A549 (cell line): Measurements from ENCODE around the gene PLA2G7. TPM values are rescaled to one million over a fixed set of nuclear protein-coding genes. Genes with fewer than 3 reads are reported as not detected.

ENCODE experiments used
- ATAC-seq, 2 experiments: fragments of 200-7000 bp in 1 of 2; fragments of >200 bp in 1 of 2; cut with Nextera tagmentation in 1 of 2; cut with Tn5 transposase in 1 of 2; 3 replicates each; pipeline versions ENCODE4 v1.8.0 to v1.9.1; 2018 to 2020; ENCODE audit warnings: mild to moderate bottlenecking in 1 of 2, moderate library complexity in 1 of 2
- CTCF ChIA-PET: fragments of 300-600 bp; sonication (Branson Sonifier 250); formaldehyde crosslinking; extraction: SDS; loops from one replicate; lab custom pipeline; 2021; ENCODE audit warnings: antibody characterized with exemption, inconsistent platforms; lab: Yijun Ruan, JAX
- POLR2A ChIA-PET: fragments of 350-600 bp; formaldehyde crosslinking; extraction: SDS; loops from one replicate; lab custom pipeline; 2021; ENCODE audit warnings: antibody characterized with exemption, inconsistent platforms; lab: Yijun Ruan, JAX
- DNase-seq, 2 experiments: peaks; one replicate each; pipeline versions ENCODE4 v3.0.0 to v3.0.0-alpha.2; 2011 to 2016; ENCODE audit warnings: low read depth in 1 of 2, low spot score in 1 of 2
- FAIRE-seq: peaks from 2 replicates; lab custom pipeline; 2011; peaks lifted over from hg19 to GRCh38; lab: Jason Lieb, UNC
- H3K27ac ChIP-seq, 2 experiments: fragments of >200 bp; sonication (Bioruptor Twin); formaldehyde crosslinking; 3 replicates each; pipeline ENCODE4 v1.5.1; 2016 to 2017
- H3K4me1 ChIP-seq: fragments of >200 bp; sonication (Bioruptor Twin); formaldehyde crosslinking; 3 replicates; pipeline ENCODE4 v1.6.1; 2016
- H3K4me2 ChIP-seq: fragments of >200 bp; sonication (Bioruptor Twin); formaldehyde crosslinking; 3 replicates; pipeline ENCODE4 v1.6.1; 2016
- H3K4me3 ChIP-seq: fragments of >200 bp; sonication (Bioruptor Twin); formaldehyde crosslinking; 3 replicates; pipeline ENCODE4 v1.5.1; 2016
- H3K9me3 ChIP-seq: fragments of >200 bp; sonication (Bioruptor Twin); formaldehyde crosslinking; 3 replicates; pipeline ENCODE4 v1.6.1; 2016
- ATOH8 ChIP-seq: fragments of 250-450 bp; sonication (Bioruptor Pico); IDR thresholded peaks from 2 replicates; pipeline ENCODE4 v1.5.0; 2020; ENCODE audit warnings: low read depth, mild to moderate bottlenecking, moderate library complexity
- CBX2 ChIP-seq: fragments of 200-600 bp; sonication (generic); IDR thresholded peaks from 2 replicates; pipeline ENCODE4 v1.6.1; 2016; ENCODE audit warnings: low read depth, mild to moderate bottlenecking, borderline replicate concordance
- CBX8 ChIP-seq: fragments of 200-600 bp; sonication (generic); IDR thresholded peaks from 2 replicates; pipeline ENCODE4 v1.6.1; 2016
- CEBPB ChIP-seq, 2 experiments: fragments of >200 bp in 1 of 2; sonication (Bioruptor Twin) in 1 of 2; formaldehyde crosslinking in 1 of 2; IDR thresholded peaks; 2 replicates each; pipeline ENCODE4 v1.6.1; 2012 to 2016
- CHD2 ChIP-seq: fragments of 150-350 bp; IDR thresholded peaks from 2 replicates; pipeline ENCODE4 v1.6.1; 2014; ENCODE audit warnings: low read length; ENCODE audit not compliant: partially characterized antibody
- ESRRA ChIP-seq: fragments of 150-350 bp; IDR thresholded peaks from 2 replicates; pipeline ENCODE4 v1.6.1; 2014; ENCODE audit warnings: mild to moderate bottlenecking, low read length, borderline replicate concordance
- HEYL ChIP-seq: fragments of 250-450 bp; sonication (Bioruptor Pico); IDR thresholded peaks from 2 replicates; pipeline ENCODE4 v1.8.0; 2021; ENCODE audit warnings: mild to moderate bottlenecking, moderate library complexity
- HMGXB4 ChIP-seq: fragments of 250-450 bp; sonication (Bioruptor Pico); IDR thresholded peaks from 2 replicates; pipeline ENCODE4 v1.5.0; 2021; ENCODE audit warnings: mild to moderate bottlenecking, moderate library complexity, borderline replicate concordance
- JUN ChIP-seq, 2 experiments: fragments of >200 bp; sonication (Bioruptor Twin); formaldehyde crosslinking; IDR thresholded peaks; 2 replicates in 1 of 2; 3 replicates in 1 of 2; pipeline ENCODE4 v1.6.1; 2016 to 2017
- MYC ChIP-seq: IDR thresholded peaks from 2 replicates; pipeline ENCODE4 v1.6.1; 2012; ENCODE audit warnings: mild to moderate bottlenecking, inconsistent platforms, low read length, improper control_type of control experiment, borderline replicate concordance
- PBX3 ChIP-seq: IDR thresholded peaks from 2 replicates; pipeline ENCODE4 v1.6.1; 2012
- RCOR1 ChIP-seq: fragments of 150-350 bp; IDR thresholded peaks from 2 replicates; pipeline ENCODE4 v1.6.1; 2014; ENCODE audit warnings: antibody characterized with exemption, low read length, low read depth
- REST ChIP-seq: fragments of 200-600 bp; sonication (generic); IDR thresholded peaks from 2 replicates; pipeline ENCODE4 v1.6.1; 2016; ENCODE audit warnings: antibody characterized with exemption, mild to moderate bottlenecking, moderate library complexity
- TFCP2L1 ChIP-seq: fragments of 250-450 bp; sonication (Bioruptor Pico); IDR thresholded peaks from 2 replicates; pipeline ENCODE4 v1.5.0; 2021; ENCODE audit warnings: mild to moderate bottlenecking
- TP53 ChIP-seq: fragments of 250-450 bp; sonication (Bioruptor Pico); IDR thresholded peaks from 2 replicates; pipeline ENCODE4 v1.5.0; 2021; ENCODE audit warnings: mild to moderate bottlenecking, moderate library complexity
- USF2 ChIP-seq: fragments of 450-650 bp; IDR thresholded peaks from 2 replicates; pipeline ENCODE4 v1.6.1; 2014; ENCODE audit warnings: antibody characterized with exemption
- ZC3H11A ChIP-seq: fragments of 450-650 bp; IDR thresholded peaks from 2 replicates; pipeline ENCODE4 v1.6.1; 2014; ENCODE audit warnings: antibody characterized with exemption, mild to moderate bottlenecking
- WGBS: methylation state at CpG from one replicate; pipeline ENCODE4 v1.1.6; 2017; ENCODE audit errors: missing lambda C conversion rate; 5-methylcytosine and 5-hydroxymethylcytosine counted together
- polyA plus RNA-seq, 4 experiments: library from polyadenylated mRNA; depleted of rRNA in 3 of 4; stranded (reverse); fragments of >200 nt; fragmentation: RNase III in 1 of 4; extraction: RNeasy Plus Mini Kit Qiagen cat#74134 plus additional on column Dnase treatment in 1 of 4; gene quantifications; 2 replicates in 3 of 4; 3 replicates in 1 of 4; pipeline ENCODE4 v1.2.3, GENCODE V29; 2011 to 2017

Gene PLA2G7
- polyA plus RNA-seq, 2 of the 4 experiments (the other 2 are of a cell fraction): 0.04 TPM; not detected in 1

DNA sequence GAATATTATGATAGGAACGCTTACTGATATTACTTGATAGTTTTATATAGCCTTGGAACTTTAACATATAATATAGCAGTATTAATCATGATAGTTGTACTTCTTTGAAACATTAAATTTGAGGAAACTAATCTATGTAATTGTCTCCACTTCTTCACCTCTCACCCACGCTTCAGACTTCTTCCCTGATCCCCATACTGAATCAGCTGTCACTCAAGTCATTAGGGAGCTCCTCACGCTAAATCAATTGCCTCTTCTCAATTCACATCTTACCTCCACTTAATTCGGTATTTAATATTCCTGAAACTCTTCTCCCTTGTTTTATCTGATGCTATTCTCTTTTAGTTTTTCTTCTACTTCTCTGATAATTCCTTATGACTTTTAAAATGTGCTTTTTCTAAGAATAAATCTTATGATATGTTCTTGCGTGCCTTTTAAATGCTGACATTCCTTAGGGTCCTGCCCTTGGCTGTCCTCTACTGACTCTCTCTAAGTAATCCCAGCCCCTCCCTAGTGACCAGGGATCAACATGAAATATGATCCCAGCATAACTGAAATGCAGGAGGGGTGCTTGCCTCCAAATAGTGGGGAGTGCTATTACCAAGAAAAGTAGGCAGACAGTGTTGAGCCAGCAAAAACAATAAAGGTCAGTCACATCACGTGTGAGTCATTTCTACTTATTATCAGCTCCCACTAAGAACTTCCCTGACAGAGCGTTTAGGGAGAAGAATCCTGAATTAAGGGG lies 21.5 kb upstream of the PLA2G7 start:
- FAIRE-seq: no peak
- CTCF ChIA-PET: no interaction called here
- no peak overlapping the region for H3K4me2 ChIP-seq

DNA sequence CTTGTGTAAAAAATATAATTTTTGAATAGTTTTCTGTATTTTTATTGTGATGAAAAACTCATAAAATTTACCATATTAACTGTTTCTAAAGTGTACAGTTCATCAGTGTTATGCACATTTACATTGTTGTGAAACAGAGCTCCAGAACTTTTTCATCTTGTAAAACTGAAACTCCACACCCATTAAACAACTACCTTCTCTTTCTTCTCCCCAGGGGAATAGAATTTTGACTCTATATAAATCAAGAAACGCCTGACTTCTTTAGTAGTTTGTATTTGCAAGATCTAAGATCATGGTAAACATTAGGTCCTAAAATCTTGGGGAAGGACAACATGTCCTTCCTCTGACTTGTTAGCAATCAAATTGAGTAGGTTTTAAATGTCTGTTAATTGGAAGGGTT lies 20.7 kb upstream of the PLA2G7 start:
- CTCF ChIA-PET: no interaction called here
- H3K4me1 ChIP-seq: no peaks in the 10 kb centered on the region
- FAIRE-seq: no peak
- TF ChIP-seq RCOR1 (no peak), CBX2 (no peak), ATOH8 (CRISPR knock-in tag) (no peak), ZC3H11A (no peak), JUN (IDR thresholded peaks at IDR 0.05) (no peak), CBX8 (no peak), PBX3 (no peak), USF2 (no peak), CHD2 (no peak), CEBPB (IDR thresholded peaks at IDR 0.05) (no peak), HMGXB4 (CRISPR knock-in tag) (no peak), TP53 (CRISPR knock-in tag) (no peak), REST (no peak), ESRRA (no peak)
- TF ChIP-seq, all 56 proteins: peak for 0
- no peak for DNase-seq
- no peak overlapping the region for H3K4me3 ChIP-seq
- no peak overlapping the region for H3K27ac ChIP-seq
- ATAC-seq: no peak
- POLR2A ChIA-PET: no interaction called here
- no peaks in the 10 kb centered on the region for H3K9me3 ChIP-seq
- 0% methylated on average over 1 of the region's 1 CpG for WGBS
- no peak overlapping the region for H3K4me2 ChIP-seq

More for the DNA sequence above, 21.5 kb upstream of the PLA2G7 start:
- 35% methylated on average over 7 of the region's 7 CpGs for WGBS
- POLR2A ChIA-PET: no interaction called here
- DNase-seq (no peak), ATAC-seq (no peak)
- no peak overlapping the region for H3K4me3 ChIP-seq
- H3K27ac ChIP-seq: no peak overlapping the region
- H3K4me1 ChIP-seq: no peaks in the 10 kb centered on the region
- no peaks in the 10 kb centered on the region for H3K9me3 ChIP-seq
- TF ChIP-seq MYC (no peak), ATOH8 (CRISPR knock-in tag) (no peak), TFCP2L1 (CRISPR knock-in tag) (no peak), HEYL (CRISPR knock-in tag) (no peak)
